Peyer's patch (tissue), 4 donors: ENCODE measurements around the gene SLC2A4. TPM values are rescaled to one million over a fixed set of nuclear protein-coding genes. Genes with fewer than 3 reads are reported as not detected.

Experiments used
- DNase-seq, 3 donors: peaks; one replicate each; pipeline ENCODE4 v3.0.0-alpha.2; 2017 to 2019
- H3K27ac ChIP-seq, 4 donors: fragments of 200-600 bp; sonication (generic); one replicate each; pipeline ENCODE4 v1.5.1; 2016 to 2019
- H3K27me3 ChIP-seq, 2 donors: fragments of 200-600 bp; sonication (generic); one replicate each; pipeline ENCODE4 v1.5.1; 2019
- H3K36me3 ChIP-seq, 3 donors: fragments of 200-600 bp; sonication (generic); one replicate each; pipeline ENCODE4 v1.5.1; 2016 to 2019
- H3K4me1 ChIP-seq, 4 donors: fragments of 200-600 bp; sonication (generic); one replicate each; pipeline ENCODE4 v1.5.1; 2016 to 2019
- H3K4me3 ChIP-seq, 4 donors: fragments of 200-600 bp; sonication (generic); 1 replicate in 3 of 4; 2 replicates in 1 of 4; pipeline ENCODE4 v1.5.1; 2016 to 2019; ENCODE audit warnings: mild to moderate bottlenecking in 1 of 4
- H3K9me3 ChIP-seq, 4 donors: fragments of 200-600 bp; sonication (generic); one replicate each; pipeline ENCODE4 v1.5.1; 2016 to 2019; ENCODE audit warnings: mild to moderate bottlenecking in 1 of 4
- POLR2A ChIP-seq, 2 donors: fragments of 450-650 bp; IDR thresholded peaks; one replicate each; pipeline ENCODE4 v1.5.1; 2017; ENCODE audit warnings: antibody characterized with exemption in 2 of 2, mild to moderate bottlenecking in 2 of 2, moderate library complexity in 2 of 2
- total RNA-seq, 4 donors: library from RNA; depleted of rRNA; stranded (reverse); fragments of >200 nt; gene quantifications; one replicate each; pipeline ENCODE4 v1.1.0, GENCODE V29; 2016
- TF ChIP-seq, protein P1 (sequence below), 6 experiments: fragments of 450-650 bp in 4 of 6; fragments of 200-600 bp in 2 of 6; sonication (generic) in 1 of 6; IDR thresholded peaks; one replicate each; pipeline ENCODE4 v1.5.1; 2017 to 2019; ENCODE audit warnings: antibody characterized with exemption in 6 of 6, mild to moderate bottlenecking in 3 of 6, moderate library complexity in 1 of 6

SLC2A4 gene
- total RNA-seq, 4 donors from 2014 or later, result 1.1 to 7.6 (median 4.8) TPM; not detected in 1

DNA sequence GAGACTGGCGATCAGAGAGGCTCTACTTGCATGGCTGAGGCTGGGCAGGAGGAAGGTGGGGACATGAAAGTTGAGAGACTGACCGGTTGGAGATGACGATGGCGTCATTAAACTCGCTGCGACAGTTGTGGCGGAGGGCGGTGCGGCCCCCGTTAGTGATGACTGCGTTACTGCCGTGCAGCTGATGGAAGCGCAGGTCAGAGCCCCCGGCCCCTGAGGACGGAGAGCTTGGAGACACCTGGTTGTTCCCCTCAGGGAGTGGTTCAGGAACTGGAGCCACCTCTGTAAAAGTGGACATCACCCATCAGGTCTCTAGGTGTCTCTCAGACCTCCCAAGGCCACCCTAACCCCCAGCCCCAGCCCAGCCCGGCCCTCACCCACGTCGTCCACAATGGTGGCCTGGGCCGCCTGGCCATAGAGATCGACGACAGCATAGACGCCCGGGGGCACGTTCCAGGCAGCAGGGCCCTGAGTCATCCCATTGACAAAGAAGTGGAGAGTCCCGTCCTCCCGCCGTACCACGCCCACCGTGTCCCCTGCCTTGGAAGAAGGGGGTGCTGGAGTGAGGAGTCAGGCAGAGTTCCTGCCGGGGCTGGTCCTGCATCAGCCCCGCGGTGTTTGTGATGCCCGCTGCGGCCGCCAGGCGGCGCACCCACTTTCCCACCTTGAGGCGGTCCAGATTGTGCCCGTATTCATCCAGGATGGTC is 42.4 kb downstream of the SLC2A4 start:
- Histone ChIP-seq H3K36me3 (peaks cover 0 to 59% (median 0%) of the 10 kb centered on the region in 3 donors), H3K27ac (no peak overlapping the region)

DNA sequence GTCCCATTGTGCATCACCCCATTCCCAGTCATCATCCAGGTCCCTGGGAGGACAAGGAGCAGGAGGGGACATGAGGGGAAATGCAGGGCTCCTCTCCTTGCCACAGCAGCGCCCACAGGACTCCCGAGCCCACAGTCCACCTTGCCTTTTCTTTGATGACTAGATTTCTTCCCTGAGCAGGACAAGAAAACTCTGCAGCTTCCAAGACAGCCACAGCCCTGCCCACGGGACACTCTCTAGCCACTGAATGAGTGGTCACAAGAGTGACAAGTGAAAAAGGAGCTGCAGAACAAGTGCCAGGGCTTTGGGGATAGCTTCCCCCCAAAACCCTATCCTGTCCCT is 42.9 kb downstream of the SLC2A4 start:
- Histone ChIP-seq H3K4me3 (no peak overlapping the region), H3K27me3 (no peaks in the 10 kb centered on the region), H3K4me1 (peaks cover 0 to 11% (median 3%) of the 10 kb centered on the region in 4 donors), H3K9me3 (no peaks in the 10 kb centered on the region), H3K36me3 (peaks cover 0 to 58% (median 0%) of the 10 kb centered on the region in 3 donors), H3K27ac (no peak overlapping the region)
- no peak for DNase-seq
- no peak for TF ChIP-seq POLR2A (IDR thresholded peaks at IDR 0.05)
- TF ChIP-seq, protein P1, sequence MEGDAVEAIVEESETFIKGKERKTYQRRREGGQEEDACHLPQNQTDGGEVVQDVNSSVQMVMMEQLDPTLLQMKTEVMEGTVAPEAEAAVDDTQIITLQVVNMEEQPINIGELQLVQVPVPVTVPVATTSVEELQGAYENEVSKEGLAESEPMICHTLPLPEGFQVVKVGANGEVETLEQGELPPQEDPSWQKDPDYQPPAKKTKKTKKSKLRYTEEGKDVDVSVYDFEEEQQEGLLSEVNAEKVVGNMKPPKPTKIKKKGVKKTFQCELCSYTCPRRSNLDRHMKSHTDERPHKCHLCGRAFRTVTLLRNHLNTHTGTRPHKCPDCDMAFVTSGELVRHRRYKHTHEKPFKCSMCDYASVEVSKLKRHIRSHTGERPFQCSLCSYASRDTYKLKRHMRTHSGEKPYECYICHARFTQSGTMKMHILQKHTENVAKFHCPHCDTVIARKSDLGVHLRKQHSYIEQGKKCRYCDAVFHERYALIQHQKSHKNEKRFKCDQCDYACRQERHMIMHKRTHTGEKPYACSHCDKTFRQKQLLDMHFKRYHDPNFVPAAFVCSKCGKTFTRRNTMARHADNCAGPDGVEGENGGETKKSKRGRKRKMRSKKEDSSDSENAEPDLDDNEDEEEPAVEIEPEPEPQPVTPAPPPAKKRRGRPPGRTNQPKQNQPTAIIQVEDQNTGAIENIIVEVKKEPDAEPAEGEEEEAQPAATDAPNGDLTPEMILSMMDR (IDR thresholded peaks at IDR 0.05), result no peak

More for the DNA sequence above, 42.4 kb downstream of the SLC2A4 start:
- no peaks in the 10 kb centered on the region for H3K9me3 ChIP-seq
- no peaks in the 10 kb centered on the region for H3K27me3 ChIP-seq
- no peak overlapping the region for H3K4me3 ChIP-seq
- peak; percentile 68 to 85 (median 76) for DNase-seq
- peaks cover 0 to 11% (median 3%) of the 10 kb centered on the region in 4 donors for H3K4me1 ChIP-seq
- TF ChIP-seq POLR2A (IDR thresholded peaks at IDR 0.05), result no peak
- TF ChIP-seq, protein P1 (IDR thresholded peaks at IDR 0.05), result peak; percentile 74 to 94 (median 78)

DNA sequence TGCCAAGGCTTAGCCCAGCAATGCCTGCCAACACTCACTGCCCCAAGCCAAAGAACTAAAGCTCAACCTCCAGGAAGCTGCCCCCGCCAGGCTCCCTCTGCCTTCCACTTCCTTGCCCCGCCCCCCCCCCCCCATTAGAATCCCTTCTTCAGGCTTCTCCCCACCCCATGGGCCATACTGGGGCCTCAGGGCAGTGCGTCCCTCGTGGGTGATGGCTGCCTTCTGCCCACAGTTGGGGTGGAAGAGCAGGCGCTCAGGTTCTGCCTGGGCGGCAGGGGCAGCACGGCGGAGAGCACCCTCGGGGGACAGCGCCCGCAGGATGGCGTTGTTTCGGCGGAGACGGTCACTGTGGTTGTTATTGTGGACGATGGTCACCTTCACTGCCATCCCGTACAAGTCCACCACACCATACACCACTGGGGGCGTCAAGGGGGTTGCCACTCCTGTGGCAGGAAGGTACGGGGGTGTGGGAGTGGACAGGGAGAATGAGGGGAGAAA is 43.6 kb downstream of the SLC2A4 start:
- DNase-seq, result no peak
- H3K4me3 ChIP-seq, result no peak overlapping the region
- TF ChIP-seq, protein P1 (IDR thresholded peaks at IDR 0.05), result no peak
- no peak for TF ChIP-seq POLR2A (IDR thresholded peaks at IDR 0.05)
- no peaks in the 10 kb centered on the region for H3K27me3 ChIP-seq
- H3K27ac ChIP-seq, result no peak overlapping the region
- peaks cover 0 to 55% (median 0%) of the 10 kb centered on the region in 3 donors for H3K36me3 ChIP-seq
- no peaks in the 10 kb centered on the region for H3K9me3 ChIP-seq
- H3K4me1 ChIP-seq, result peaks cover 0 to 11% (median 3%) of the 10 kb centered on the region in 4 donors

DNA sequence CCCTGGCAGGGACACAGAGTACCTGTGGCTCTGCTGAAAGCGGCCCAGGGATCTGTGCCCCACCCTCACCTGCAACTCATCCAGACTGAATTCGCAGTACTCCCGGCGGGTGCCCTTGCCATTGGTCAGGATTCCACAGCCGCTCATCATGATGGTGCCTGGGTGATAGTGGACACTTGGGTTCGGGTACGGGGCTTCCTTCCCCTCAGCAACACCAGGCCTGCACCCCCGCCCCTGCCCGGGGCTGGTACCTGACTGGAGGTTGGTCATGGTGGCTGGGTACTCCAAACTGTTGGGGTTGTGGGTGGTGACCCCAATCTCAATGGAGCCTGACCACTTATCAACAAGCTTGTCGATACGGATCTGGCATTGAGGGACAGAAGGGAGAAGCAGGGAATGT is 44.7 kb downstream of the SLC2A4 start:
- H3K9me3 ChIP-seq, result no peaks in the 10 kb centered on the region
- no peak overlapping the region for H3K4me3 ChIP-seq
- no peak overlapping the region for H3K27ac ChIP-seq
- peaks cover 0 to 44% (median 0%) of the 10 kb centered on the region in 3 donors for H3K36me3 ChIP-seq
- H3K27me3 ChIP-seq, result no peaks in the 10 kb centered on the region
- TF ChIP-seq, protein P1 (IDR thresholded peaks at IDR 0.05), result no peak
- TF ChIP-seq POLR2A (IDR thresholded peaks at IDR 0.05), result no peak
- DNase-seq, result no peak
- H3K4me1 ChIP-seq, result peaks cover 0 to 18% (median 9%) of the 10 kb centered on the region in 4 donors

DNA sequence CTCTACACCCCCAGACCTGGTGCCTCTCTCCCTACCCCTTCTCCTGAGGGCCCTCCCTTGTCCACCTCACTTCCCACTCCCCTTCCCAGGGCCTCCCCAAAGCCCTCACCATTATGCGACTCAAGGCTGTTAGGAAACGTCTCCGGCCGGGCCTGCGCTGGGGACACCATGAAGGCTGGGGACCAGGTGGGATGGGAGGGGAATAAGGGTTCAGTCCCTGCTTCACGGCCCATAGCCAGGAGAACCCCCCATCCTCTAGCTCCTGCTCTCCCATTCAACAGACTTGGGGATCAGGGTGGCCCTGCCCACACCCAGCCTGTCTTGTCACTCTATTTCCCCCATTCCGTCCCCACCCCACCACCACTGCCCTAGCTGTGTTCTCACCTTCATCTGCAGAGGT is 45.5 kb downstream of the SLC2A4 start:
- no peak for DNase-seq
- Histone ChIP-seq H3K4me3 (no peak overlapping the region), H3K9me3 (no peaks in the 10 kb centered on the region), H3K27me3 (no peaks in the 10 kb centered on the region), H3K27ac (no peak overlapping the region), H3K36me3 (peaks cover 0 to 35% (median 0%) of the 10 kb centered on the region in 3 donors), H3K4me1 (peaks cover 0 to 18% (median 11%) of the 10 kb centered on the region in 4 donors)
- TF ChIP-seq POLR2A (IDR thresholded peaks at IDR 0.05), result no peak
- TF ChIP-seq, protein P1 (IDR thresholded peaks at IDR 0.05), result no peak
